Kidney glomerular epithelial cell (primary cell): ENCODE results near the gene INSIG1.
A peak's percentile ranks its signal among the peaks of the same experiment; 100 is the strongest.

Source experiments
- DNase-seq: peaks from one replicate; lab custom pipeline; 2025; lab: John Stamatoyannopoulos, UW

INSIG1 gene

GRCh38 chr7:155327590-155328320 lies 30.1 kb downstream of the INSIG1 start:
- no peak for DNase-seq

GRCh38 chr7:155329225-155329624 lies 31.5 kb downstream of the INSIG1 start:
- no peak for DNase-seq

GRCh38 chr7:155331396-155331795 lies 33.7 kb downstream of the INSIG1 start:
- DNase-seq, result no peak

GRCh38 chr7:155333346-155334234 lies 35.9 kb downstream of the INSIG1 start:
- no peak for DNase-seq

- DNase-seq, result no peak
These were observed 39.3 kb downstream of the INSIG1 start for GRCh38 chr7:155336812-155337602.

- DNase-seq, result no peak
These were observed 40.4 kb downstream of the INSIG1 start for GRCh38 chr7:155337946-155338631.

GRCh38 chr7:155338632-155339320 lies 41.1 kb downstream of the INSIG1 start:
- DNase-seq, result no peak

GRCh38 chr7:155339474-155339873 lies 41.8 kb downstream of the INSIG1 start:
- DNase-seq, result no peak

- DNase-seq, result no peak
These were observed 42.4 kb downstream of the INSIG1 start for GRCh38 chr7:155340071-155340531.

- DNase-seq, result no peak
These were observed 43.0 kb downstream of the INSIG1 start for GRCh38 chr7:155340721-155341120.

GRCh38 chr7:155341463-155341983 lies 43.8 kb downstream of the INSIG1 start:
- no peak for DNase-seq

- DNase-seq, result no peak
These were observed 44.6 kb downstream of the INSIG1 start for GRCh38 chr7:155342313-155342712.

- no peak for DNase-seq
These were observed 45.5 kb downstream of the INSIG1 start for GRCh38 chr7:155343150-155343549.

- no peak for DNase-seq
These were observed 46.0 kb downstream of the INSIG1 start for GRCh38 chr7:155343661-155344121.

- no peak for DNase-seq
These were observed 46.6 kb downstream of the INSIG1 start for GRCh38 chr7:155344270-155344617.

GRCh38 chr7:155344618-155345433 lies 47.1 kb downstream of the INSIG1 start:
- DNase-seq, result peak; percentile 35

- no peak for DNase-seq
These were observed 47.8 kb downstream of the INSIG1 start for GRCh38 chr7:155345490-155345889.

- no peak for DNase-seq
These were observed 48.6 kb downstream of the INSIG1 start for GRCh38 chr7:155346285-155346684.

GRCh38 chr7:155348806-155349205 lies 51.1 kb downstream of the INSIG1 start:
- no peak for DNase-seq
